Adrenal gland (tissue), 12 donors: Measurements from ENCODE around the gene KRTAP1-4. TPM values are rescaled to one million over a fixed set of nuclear protein-coding genes. Genes with fewer than 3 reads are reported as not detected.

Source experiments
- DNase-seq, 7 donors: peaks; one replicate each; pipeline ENCODE4 v3.0.0-alpha.2; 2019 to 2020
- H3K27ac ChIP-seq, 5 donors: fragments of 200-600 bp; sonication (generic) in 4 of 5; 1 replicate in 3 of 5; 2 replicates in 2 of 5; pipeline versions ENCODE4 v1.5.1 to v1.8.0; 2016 to 2020; ENCODE audit warnings: mild to moderate bottlenecking in 1 of 5
- H3K27me3 ChIP-seq: fragments of 200-600 bp; 2 replicates; pipeline ENCODE4 v1.8.0; 2021
- H3K36me3 ChIP-seq, 2 donors: fragments of 200-600 bp; replicated peaks in 1 of 2; 1 replicate in 1 of 2; 2 replicates in 1 of 2; pipeline versions ENCODE4 v1.5.1 to v1.8.0; 2018 to 2022
- H3K4me1 ChIP-seq, 2 donors: fragments of 200-600 bp; replicated peaks in 1 of 2; 1 replicate in 1 of 2; 2 replicates in 1 of 2; pipeline versions ENCODE4 v1.5.1 to v1.8.0; 2018 to 2021
- H3K4me3 ChIP-seq, 4 donors: fragments of 200-600 bp; sonication (generic) in 3 of 4; one replicate each; pipeline ENCODE4 v1.5.1; 2016 to 2018
- H3K9me3 ChIP-seq, 3 donors: fragments of 200-600 bp; sonication (generic) in 1 of 3; replicated peaks in 1 of 3; 1 replicate in 2 of 3; 2 replicates in 1 of 3; pipeline versions ENCODE4 v1.5.1 to v1.8.0; 2016 to 2021
- POLR2A ChIP-seq, 2 donors: fragments of 450-650 bp; IDR thresholded peaks; one replicate each; pipeline ENCODE4 v1.6.1; 2017; ENCODE audit warnings: antibody characterized with exemption in 2 of 2, mild to moderate bottlenecking in 2 of 2, moderate library complexity in 1 of 2
- WGBS, 4 donors: extraction: QIAGEN DNeasy Blood & Tissue Kit in 2 of 4; methylation state at CpG; one replicate each; pipeline versions ENCODE4 v1.1.5 to v1.1.7; 2013 to 2017; 5-methylcytosine and 5-hydroxymethylcytosine counted together
- intact Hi-C, 2 donors: fragments of 100-400 bp; cut with DNase I; formaldehyde crosslinking; loops; one replicate each; pipeline versions ENCODE4 v1.14.1 to v1.15.0; 2022 to 2023
- polyA plus RNA-seq, 3 donors: library from polyadenylated mRNA; stranded (reverse); fragments of 200-250 nt in 2 of 3; fragments of 350-450 nt in 1 of 3; fragmentation: Illumina TruSeq in 1 of 3; extraction: RNeasy Lipid Tissue Mini Kit (QIAGEN cat#74804) in 1 of 3; gene quantifications; one replicate each; pipeline ENCODE4 v1.2.3, GENCODE V29; 2013 to 2014
- total RNA-seq, 9 donors: library from RNA; depleted of rRNA in 4 of 9; stranded (reverse); fragments of >200 nt in 4 of 9; fragments of 120-200 nt in 1 of 9; fragmentation: NEBNext Ultra II Directional in 1 of 9; extraction: Animal tissue kit (Norgen Biotek cat#: 25700) in 1 of 9; gene quantifications; one replicate each; pipeline versions ENCODE4 v1.1.0 to v1.2.4, GENCODE V29; 2013 to 2023
- TF ChIP-seq, protein P1 (sequence below), 6 experiments: fragments of 450-650 bp in 4 of 6; fragments of 200-600 bp in 2 of 6; sonication (generic) in 1 of 6; IDR thresholded peaks; 1 replicate in 5 of 6; 2 replicates in 1 of 6; pipeline versions ENCODE4 v1.5.1 to v1.8.0; 2016 to 2021; ENCODE audit warnings: antibody characterized with exemption in 6 of 6, mild to moderate bottlenecking in 2 of 6, moderate library complexity in 1 of 6
- donor health status: healthy with polysubstance abuse.
- donor health status: Bipolar disorder and iron deficiency.
- donor health status: DM: yes; HTN: yes; CAD: no.
- donor health status: DM: no; HTN: no; CAD: no.
- donor health status: DM: no; HTN: no; CAD: no.
- donor health status: DM: yes; HTN: yes; CAD: no.

KRTAP1-4 gene
- total and polyA plus RNA-seq, 12 donors, result not detected

DNA sequence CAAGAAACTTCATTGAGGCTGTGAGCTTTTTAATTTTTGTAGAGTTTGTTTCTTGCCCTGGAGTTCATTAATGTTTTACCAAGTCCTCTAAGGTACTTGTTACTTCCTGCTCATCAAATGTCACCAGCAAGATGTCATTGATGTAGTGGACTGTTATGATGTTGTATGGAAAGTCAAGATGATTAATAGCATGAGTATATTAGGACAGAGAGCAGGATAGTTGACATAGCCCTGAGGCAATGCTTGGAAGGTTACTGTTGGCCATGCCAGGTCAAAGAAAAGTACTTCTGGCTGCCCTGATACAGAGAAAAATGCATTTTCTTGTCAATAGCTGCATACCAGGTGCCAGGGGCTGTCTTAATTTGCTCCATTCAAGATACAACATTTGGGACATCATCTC is 9.7 kb downstream of the KRTAP1-4 start:
- H3K9me3 ChIP-seq, result no peaks in the 10 kb centered on the region
- intact Hi-C loops, result no loop called here
- no peak overlapping the region for H3K4me3 ChIP-seq
- H3K27me3 ChIP-seq, result no peaks in the 10 kb centered on the region
- H3K4me1 ChIP-seq, result no peaks in the 10 kb centered on the region
- DNase-seq, result no peak
- H3K27ac ChIP-seq, result no peak overlapping the region
- no peak for TF ChIP-seq POLR2A (IDR thresholded peaks at IDR 0.05)
- TF ChIP-seq, protein P1, sequence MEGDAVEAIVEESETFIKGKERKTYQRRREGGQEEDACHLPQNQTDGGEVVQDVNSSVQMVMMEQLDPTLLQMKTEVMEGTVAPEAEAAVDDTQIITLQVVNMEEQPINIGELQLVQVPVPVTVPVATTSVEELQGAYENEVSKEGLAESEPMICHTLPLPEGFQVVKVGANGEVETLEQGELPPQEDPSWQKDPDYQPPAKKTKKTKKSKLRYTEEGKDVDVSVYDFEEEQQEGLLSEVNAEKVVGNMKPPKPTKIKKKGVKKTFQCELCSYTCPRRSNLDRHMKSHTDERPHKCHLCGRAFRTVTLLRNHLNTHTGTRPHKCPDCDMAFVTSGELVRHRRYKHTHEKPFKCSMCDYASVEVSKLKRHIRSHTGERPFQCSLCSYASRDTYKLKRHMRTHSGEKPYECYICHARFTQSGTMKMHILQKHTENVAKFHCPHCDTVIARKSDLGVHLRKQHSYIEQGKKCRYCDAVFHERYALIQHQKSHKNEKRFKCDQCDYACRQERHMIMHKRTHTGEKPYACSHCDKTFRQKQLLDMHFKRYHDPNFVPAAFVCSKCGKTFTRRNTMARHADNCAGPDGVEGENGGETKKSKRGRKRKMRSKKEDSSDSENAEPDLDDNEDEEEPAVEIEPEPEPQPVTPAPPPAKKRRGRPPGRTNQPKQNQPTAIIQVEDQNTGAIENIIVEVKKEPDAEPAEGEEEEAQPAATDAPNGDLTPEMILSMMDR (IDR thresholded peaks at IDR 0.05), result no peak
- no peaks in the 10 kb centered on the region for H3K36me3 ChIP-seq

DNA sequence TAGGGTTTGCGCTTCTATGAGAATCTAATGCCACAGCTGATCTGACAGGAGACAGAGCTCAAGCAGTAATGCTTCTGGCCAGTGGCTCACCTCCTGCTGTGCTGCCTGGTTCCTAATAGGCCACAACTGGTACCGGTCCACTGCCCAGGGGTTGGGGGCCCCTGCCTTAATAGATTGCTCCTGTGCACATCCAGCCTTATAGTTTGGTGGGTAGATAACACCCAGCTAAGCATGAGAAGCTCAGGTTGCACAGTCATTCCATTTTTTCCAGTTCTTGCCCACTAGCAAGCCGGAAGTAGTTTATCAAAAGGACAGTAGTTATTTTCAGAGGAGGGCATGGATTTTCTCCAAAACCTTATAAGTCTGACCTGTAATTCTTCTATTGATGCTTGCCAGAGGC is 10.6 kb downstream of the KRTAP1-4 start:
- intact Hi-C loops, result no loop called here
- 84 to 100% (median 95%) methylated on average over 3 of the region's 3 CpGs for WGBS, 4 donors

DNA sequence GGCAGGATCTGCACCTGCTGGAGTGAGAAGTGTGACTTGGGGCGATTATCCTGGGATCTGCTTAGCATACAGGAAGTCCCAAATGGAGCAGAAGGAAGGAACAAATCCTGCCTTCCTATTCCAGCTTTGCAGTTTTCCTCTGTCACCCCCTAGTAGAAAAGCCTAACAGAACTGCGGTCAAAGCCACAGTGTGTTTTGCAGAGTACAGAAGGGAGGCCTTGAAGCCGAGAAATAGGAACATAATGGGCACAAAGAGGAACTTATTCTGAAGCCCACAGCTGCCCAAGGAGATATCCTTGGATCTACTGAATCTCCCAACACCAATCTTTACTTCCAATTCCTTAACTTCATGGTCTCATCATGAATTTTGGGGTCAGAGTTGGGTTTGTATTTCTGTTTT is 11.5 kb downstream of the KRTAP1-4 start:
- H3K4me1 ChIP-seq, result no peaks in the 10 kb centered on the region
- intact Hi-C loops, result no loop called here
- no peaks in the 10 kb centered on the region for H3K9me3 ChIP-seq
- H3K4me3 ChIP-seq, result no peak overlapping the region
- no peaks in the 10 kb centered on the region for H3K36me3 ChIP-seq
- no peaks in the 10 kb centered on the region for H3K27me3 ChIP-seq
- no peak overlapping the region for H3K27ac ChIP-seq
- WGBS, 4 donors, result 70 to 78% (median 73%) methylated on average over 3 of the region's 3 CpGs
- no peak for DNase-seq
- TF ChIP-seq, protein P1 (IDR thresholded peaks at IDR 0.05), result no peak
- no peak for TF ChIP-seq POLR2A (IDR thresholded peaks at IDR 0.05)

More for the DNA sequence above, 10.6 kb downstream of the KRTAP1-4 start:
- H3K27me3 ChIP-seq, result no peaks in the 10 kb centered on the region
- H3K4me3 ChIP-seq, result no peak overlapping the region
- H3K9me3 ChIP-seq, result no peaks in the 10 kb centered on the region
- no peaks in the 10 kb centered on the region for H3K4me1 ChIP-seq
- H3K27ac ChIP-seq, result no peak overlapping the region
- no peaks in the 10 kb centered on the region for H3K36me3 ChIP-seq
- DNase-seq, result no peak
- no peak for TF ChIP-seq POLR2A (IDR thresholded peaks at IDR 0.05)
- TF ChIP-seq, protein P1 (IDR thresholded peaks at IDR 0.05), result no peak

DNA sequence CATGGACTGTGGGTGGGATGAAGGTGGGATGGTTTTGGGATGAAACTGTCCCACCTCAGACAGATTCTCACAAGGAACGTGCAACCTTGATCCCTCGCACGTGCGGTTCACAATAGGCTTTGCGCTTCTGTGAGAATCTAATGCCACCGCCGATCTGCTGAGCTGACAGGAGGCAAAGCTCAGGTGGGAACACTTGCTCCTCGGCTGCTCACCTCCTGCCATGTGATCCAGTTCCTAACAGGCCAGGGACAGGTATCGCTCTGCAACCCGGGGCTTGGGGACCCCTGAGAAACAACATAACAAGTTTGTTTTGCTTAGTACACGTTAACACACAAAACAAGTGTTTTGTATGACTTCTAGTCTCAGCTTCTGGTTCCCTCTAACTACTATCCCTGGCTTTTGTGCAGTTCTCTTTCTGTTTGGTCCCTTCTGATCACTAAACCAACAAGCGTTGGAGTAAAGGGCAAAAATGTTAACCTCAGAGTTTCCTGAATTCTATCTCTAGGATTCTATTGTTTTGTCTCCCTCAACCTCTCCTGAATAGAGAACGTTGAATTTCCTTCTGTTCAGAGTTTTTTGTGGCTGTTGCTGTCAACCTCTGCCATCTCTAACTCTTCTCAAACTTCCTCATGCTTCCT is 13.3 kb downstream of the KRTAP1-4 start:
- Histone ChIP-seq H3K4me3 (no peak overlapping the region), H3K27me3 (no peaks in the 10 kb centered on the region), H3K4me1 (no peaks in the 10 kb centered on the region), H3K36me3 (no peaks in the 10 kb centered on the region), H3K9me3 (no peaks in the 10 kb centered on the region), H3K27ac (no peak overlapping the region)
- no peak for DNase-seq
- WGBS, 4 donors, result 79 to 81% (median 80%) methylated on average over 13 of the region's 13 CpGs
- intact Hi-C loops, result no loop called here
- TF ChIP-seq POLR2A (IDR thresholded peaks at IDR 0.05), result no peak
- TF ChIP-seq, protein P1 (IDR thresholded peaks at IDR 0.05), result no peak
